GM12873 (cell line): ENCODE results near the gene FBXL17.

Experiments
- TF ChIP-seq, protein P1 (sequence below): IDR thresholded peaks from 2 replicates; pipeline ENCODE4 v1.5.1; 2012; ENCODE audit warnings: low read depth, mild to moderate bottlenecking, moderate library complexity, low read length, control low read depth; ENCODE audit not compliant: insufficient read depth; ENCODE audit errors: missing control alignments

FBXL17 gene

DNA sequence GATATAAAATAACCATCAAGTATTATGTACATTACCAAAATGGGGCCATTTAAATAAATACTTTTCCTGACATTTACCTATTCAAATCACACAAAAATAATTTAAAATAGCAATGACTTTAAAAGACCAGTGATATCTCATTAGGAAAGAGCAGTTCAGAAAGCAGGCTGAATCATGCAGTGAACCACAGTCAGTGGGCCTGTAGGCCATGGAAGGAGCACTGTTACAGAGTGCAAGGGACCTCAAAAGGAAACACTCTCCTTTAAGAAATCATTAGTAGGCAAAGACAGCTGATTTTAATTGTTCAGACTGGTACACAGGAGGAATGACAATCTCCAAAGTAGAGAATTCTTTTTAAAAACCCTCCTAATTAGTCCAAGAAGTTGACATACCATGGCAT is 427.6 kb downstream of the FBXL17 start:
- TF ChIP-seq, protein P1, sequence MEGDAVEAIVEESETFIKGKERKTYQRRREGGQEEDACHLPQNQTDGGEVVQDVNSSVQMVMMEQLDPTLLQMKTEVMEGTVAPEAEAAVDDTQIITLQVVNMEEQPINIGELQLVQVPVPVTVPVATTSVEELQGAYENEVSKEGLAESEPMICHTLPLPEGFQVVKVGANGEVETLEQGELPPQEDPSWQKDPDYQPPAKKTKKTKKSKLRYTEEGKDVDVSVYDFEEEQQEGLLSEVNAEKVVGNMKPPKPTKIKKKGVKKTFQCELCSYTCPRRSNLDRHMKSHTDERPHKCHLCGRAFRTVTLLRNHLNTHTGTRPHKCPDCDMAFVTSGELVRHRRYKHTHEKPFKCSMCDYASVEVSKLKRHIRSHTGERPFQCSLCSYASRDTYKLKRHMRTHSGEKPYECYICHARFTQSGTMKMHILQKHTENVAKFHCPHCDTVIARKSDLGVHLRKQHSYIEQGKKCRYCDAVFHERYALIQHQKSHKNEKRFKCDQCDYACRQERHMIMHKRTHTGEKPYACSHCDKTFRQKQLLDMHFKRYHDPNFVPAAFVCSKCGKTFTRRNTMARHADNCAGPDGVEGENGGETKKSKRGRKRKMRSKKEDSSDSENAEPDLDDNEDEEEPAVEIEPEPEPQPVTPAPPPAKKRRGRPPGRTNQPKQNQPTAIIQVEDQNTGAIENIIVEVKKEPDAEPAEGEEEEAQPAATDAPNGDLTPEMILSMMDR, result no peak

GRCh38 chr5:107952450-107952849 is 429.4 kb downstream of the FBXL17 start:
- TF ChIP-seq, protein P1, result no peak

DNA sequence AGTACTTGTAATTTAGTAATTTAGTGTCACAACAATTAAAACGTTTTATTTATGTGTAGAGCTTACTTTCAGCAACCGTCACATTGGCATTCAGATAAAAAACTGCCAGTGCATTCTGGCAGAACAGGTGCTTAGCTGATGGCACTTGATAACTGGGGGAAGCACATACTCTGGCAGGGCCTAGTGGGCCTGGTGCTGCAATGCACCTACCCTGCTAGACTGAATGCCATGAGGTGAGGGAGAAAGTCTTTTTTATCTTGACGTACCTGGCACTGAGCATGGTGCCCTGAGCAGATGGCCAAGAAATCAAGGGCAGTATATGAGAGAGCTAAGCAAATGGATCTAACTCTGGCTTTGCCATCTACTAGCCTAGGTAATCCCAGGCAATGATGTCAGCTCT is 430.6 kb downstream of the FBXL17 start:
- TF ChIP-seq, protein P1, result no peak

DNA sequence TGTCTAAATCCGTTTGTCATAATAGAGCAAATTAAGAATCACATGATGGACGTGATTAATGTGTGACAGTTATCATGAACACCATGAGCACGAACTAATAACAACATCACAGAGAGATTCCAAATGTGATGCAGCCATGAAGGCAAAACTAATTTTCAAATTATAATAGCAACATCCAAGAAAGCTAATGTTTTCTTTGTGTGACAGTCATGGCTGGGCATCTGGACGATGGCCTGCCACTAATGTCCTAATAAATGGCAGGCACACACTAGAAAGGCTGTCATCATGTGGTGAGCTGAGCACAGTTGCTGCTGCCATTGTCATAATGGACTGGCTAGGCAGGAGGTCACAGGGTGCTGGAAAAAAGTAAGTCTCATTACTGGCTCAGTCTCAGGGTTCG is 431.1 kb downstream of the FBXL17 start:
- TF ChIP-seq, protein P1, result no peak

- TF ChIP-seq, protein P1, result no peak
Measured at GRCh38 chr5:107949688-107950341, 432.1 kb downstream of the FBXL17 start.

GRCh38 chr5:107948377-107948776 is 433.5 kb downstream of the FBXL17 start:
- TF ChIP-seq, protein P1, result no peak

- TF ChIP-seq, protein P1, result no peak
Measured at GRCh38 chr5:107945061-107945460, 436.8 kb downstream of the FBXL17 start.

- TF ChIP-seq, protein P1, result no peak
Measured at GRCh38 chr5:107943923-107944322, 438.0 kb downstream of the FBXL17 start.
